IPS DF 6.9 (cell line): Measurements from ENCODE around the gene SETD1B.
"Not testable (repeated sequence)": the region's sequence is repeated elsewhere in the genome, so short reads cannot be mapped to it uniquely, and the experiment has no call there.

ENCODE experiments used
- DNase-seq: peaks from one replicate; pipeline ENCODE4 v3.0.0-alpha.2; 2013; ENCODE audit warnings: low read depth, low spot score
- H3K27ac ChIP-seq: one replicate; pipeline ENCODE4 v1.5.1; 2013; ENCODE audit warnings: low read length, control low read depth
- H3K27me3 ChIP-seq: 2 replicates; pipeline ENCODE4 v1.6.1; 2013; ENCODE audit warnings: mild to moderate bottlenecking, low read length; ENCODE audit not compliant: control insufficient read depth, insufficient read depth
- H3K36me3 ChIP-seq: 2 replicates; pipeline ENCODE4 v1.6.1; 2013; ENCODE audit warnings: low read length; ENCODE audit not compliant: control insufficient read depth, insufficient read depth
- H3K4me1 ChIP-seq: 2 replicates; pipeline ENCODE4 v1.6.1; 2013; ENCODE audit warnings: low read length; ENCODE audit not compliant: control insufficient read depth, insufficient read depth
- H3K4me3 ChIP-seq: 2 replicates; pipeline ENCODE4 v1.5.1; 2013; ENCODE audit warnings: mild to moderate bottlenecking, low read length
- H3K9me3 ChIP-seq: 2 replicates; pipeline ENCODE4 v1.6.1; 2013; ENCODE audit warnings: low read length, inconsistent platforms; ENCODE audit not compliant: control insufficient read depth, insufficient read depth
- WGBS: extraction: QIAGEN DNeasy Blood & Tissue Kit; methylation state at CpG from one replicate; pipeline ENCODE4 v1.1.7; 2013; ENCODE audit warnings: mixed read lengths, missing lambda C conversion rate; ENCODE audit not compliant: insufficient read length, insufficient coverage; 5-methylcytosine and 5-hydroxymethylcytosine counted together

SETD1B gene

DNA sequence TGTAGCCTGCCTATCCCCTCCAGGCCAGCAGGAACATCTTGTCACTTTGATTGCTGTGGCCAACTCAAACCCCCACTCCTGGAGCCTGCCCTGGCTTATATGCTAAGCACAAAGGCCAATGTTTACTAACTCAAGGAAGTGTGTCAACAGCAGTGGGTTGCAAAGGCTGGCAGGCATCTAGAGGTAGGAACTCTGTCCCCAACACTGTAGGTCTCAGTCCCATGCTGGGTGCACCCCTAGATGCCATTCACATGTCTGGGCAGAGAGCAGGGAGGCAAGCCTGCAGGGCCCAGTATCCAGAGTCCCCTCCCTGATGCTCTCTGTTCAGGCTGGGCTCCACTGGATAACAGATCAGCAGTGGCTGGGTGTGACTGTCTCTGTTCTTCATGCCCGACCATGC is 56.4 kb downstream of the SETD1B start:
- no peaks in the 10 kb centered on the region for H3K4me1 ChIP-seq

DNA sequence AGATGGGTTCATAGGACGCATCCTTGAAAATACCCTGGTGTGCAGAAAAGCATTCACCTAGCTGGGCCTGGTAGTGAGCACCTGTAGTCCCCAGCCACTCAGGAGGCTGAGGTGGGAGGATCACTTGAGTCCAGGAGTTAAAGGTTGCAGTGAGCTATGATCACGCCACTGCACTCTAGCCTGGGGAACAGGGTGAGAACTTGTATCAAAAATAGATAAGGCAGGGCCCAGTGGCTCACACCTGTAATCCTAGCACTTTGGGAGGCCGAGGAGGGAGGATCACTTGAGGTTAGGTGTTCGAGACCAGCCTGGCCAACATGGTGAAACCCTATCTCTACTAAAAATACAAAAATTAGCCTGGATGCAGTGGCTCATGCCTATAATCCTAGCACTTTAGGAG is 56.9 kb downstream of the SETD1B start:
- WGBS = no CpG with 5 or more reads among the region's 4 CpGs
- not testable (repeated sequence) for DNase-seq, H3K9me3 ChIP-seq, H3K27ac ChIP-seq, H3K4me3 ChIP-seq, H3K36me3 ChIP-seq, H3K4me1 ChIP-seq, H3K27me3 ChIP-seq

More for the DNA sequence above, 56.4 kb downstream of the SETD1B start:
- no peak overlapping the region for H3K4me3 ChIP-seq
- H3K9me3 ChIP-seq = no peaks in the 10 kb centered on the region
- no CpG with 5 or more reads among the region's 1 CpG for WGBS
- no peaks in the 10 kb centered on the region for H3K27me3 ChIP-seq
- DNase-seq = no peak
- H3K36me3 ChIP-seq = no peaks in the 10 kb centered on the region
- no peak overlapping the region for H3K27ac ChIP-seq

DNA sequence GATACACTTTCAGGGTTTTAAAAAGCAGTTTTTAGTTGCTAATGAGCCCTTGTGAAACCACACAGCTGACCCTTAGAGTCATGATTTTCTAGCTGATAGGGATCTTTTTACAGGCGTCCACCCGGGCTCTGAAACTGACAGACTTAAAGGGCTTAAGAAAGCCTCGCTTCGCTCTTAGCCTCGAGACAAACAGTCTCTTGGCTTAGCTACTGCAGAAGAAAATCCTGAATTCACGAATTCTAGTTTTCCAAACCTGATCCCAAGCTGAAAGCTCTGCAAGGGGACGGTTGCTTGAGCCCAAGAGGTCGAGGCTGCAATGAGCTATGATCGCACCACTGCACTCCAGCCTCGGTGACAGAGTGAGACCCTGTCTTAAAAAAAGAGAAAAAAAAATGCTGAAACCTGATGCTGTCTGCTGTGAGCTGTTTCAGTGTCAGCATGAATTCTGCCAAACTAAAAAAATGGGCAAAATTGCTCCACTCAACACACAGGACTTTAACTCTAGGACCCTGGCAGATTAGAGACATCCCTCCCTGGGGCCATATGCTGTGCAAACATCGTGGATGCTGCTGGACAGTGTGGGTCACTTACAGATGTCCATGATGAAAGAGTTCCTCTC is 57.9 kb downstream of the SETD1B start:
- no peaks in the 10 kb centered on the region for H3K27me3 ChIP-seq
- no peaks in the 10 kb centered on the region for H3K36me3 ChIP-seq
- H3K27ac ChIP-seq = no peak overlapping the region
- H3K4me3 ChIP-seq = no peak overlapping the region
- DNase-seq = no peak
- H3K9me3 ChIP-seq = no peaks in the 10 kb centered on the region
- H3K4me1 ChIP-seq = no peaks in the 10 kb centered on the region
- no CpG with 5 or more reads among the region's 11 CpGs for WGBS

DNA sequence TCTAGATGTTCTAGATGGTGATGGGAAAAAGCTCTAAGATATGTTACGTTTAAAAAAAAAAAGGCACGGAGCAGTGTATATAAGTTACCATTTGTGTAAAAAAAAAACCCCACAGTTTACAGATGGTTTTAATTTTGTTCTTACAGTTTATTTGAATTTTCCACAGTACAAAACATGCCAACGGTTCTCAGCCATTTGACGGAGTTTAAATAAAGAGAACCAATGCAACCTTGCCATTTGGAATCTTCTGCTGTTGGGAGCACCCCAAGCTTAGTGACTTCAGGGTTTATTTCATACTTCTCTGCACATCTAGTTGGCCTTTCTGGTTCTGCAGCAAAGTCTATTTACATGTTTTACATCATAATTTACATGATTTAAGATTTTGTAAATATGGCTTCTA is 62.5 kb downstream of the SETD1B start:
- no peaks in the 10 kb centered on the region for H3K4me1 ChIP-seq
- no peak overlapping the region for H3K4me3 ChIP-seq
- no peaks in the 10 kb centered on the region for H3K9me3 ChIP-seq
- H3K36me3 ChIP-seq = no peaks in the 10 kb centered on the region
- H3K27me3 ChIP-seq = no peaks in the 10 kb centered on the region; the same call in 1 of the 2 replicates
- DNase-seq = no peak
- H3K27ac ChIP-seq = no peak overlapping the region
- WGBS = no CpG with 5 or more reads among the region's 4 CpGs

DNA sequence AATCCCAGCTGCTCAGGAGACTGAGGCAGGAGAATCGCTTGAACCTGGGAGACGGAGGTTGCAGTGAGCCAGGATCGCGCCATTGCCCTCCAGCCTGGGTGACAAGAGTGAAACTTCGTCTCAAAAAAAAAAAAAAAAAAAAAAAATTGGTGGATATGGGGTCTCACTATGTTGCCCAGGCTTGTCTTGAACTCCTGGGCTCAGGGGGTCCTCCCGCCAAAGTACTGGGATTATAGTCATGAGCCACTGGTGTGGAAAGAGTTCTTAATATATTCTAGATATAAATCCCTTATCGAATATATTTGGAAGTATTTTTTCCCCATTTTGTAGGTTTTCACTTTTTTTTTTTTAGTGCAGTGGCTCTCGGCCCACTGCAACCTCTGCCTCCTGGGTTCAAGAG is 65.4 kb downstream of the SETD1B start:
- not testable (repeated sequence) for H3K4me3 ChIP-seq, H3K27ac ChIP-seq, H3K27me3 ChIP-seq, H3K9me3 ChIP-seq, DNase-seq, H3K36me3 ChIP-seq, H3K4me1 ChIP-seq
- no CpG with 5 or more reads among the region's 8 CpGs for WGBS

DNA sequence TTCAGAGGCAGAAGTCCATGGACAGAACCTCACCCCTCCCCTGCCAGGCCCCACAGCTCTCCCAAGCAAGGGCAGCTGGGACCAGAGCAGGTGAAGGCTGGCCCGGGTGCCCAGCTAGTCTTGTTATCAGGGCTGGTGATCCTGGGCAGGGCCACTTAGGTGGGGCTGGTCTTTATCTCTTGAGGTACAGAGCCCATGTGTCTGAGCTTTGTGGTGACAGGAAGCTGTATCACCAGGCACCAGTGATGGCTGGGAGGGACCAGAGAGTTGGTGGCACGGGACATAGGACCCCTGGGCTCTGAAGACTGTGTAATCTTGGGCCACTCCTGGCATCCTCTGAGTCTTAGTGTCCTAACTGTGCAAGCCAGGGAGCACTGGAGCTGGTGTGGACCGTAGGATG is 67.7 kb downstream of the SETD1B start:
- WGBS = no CpG with 5 or more reads among the region's 3 CpGs
- H3K36me3 ChIP-seq = no peaks in the 10 kb centered on the region
- no peaks in the 10 kb centered on the region for H3K9me3 ChIP-seq
- no peak overlapping the region for H3K27ac ChIP-seq
- H3K27me3 ChIP-seq = no peaks in the 10 kb centered on the region; the same call in 1 of the 2 replicates
- H3K4me3 ChIP-seq = no peak overlapping the region
- no peak for DNase-seq
- H3K4me1 ChIP-seq = no peaks in the 10 kb centered on the region

DNA sequence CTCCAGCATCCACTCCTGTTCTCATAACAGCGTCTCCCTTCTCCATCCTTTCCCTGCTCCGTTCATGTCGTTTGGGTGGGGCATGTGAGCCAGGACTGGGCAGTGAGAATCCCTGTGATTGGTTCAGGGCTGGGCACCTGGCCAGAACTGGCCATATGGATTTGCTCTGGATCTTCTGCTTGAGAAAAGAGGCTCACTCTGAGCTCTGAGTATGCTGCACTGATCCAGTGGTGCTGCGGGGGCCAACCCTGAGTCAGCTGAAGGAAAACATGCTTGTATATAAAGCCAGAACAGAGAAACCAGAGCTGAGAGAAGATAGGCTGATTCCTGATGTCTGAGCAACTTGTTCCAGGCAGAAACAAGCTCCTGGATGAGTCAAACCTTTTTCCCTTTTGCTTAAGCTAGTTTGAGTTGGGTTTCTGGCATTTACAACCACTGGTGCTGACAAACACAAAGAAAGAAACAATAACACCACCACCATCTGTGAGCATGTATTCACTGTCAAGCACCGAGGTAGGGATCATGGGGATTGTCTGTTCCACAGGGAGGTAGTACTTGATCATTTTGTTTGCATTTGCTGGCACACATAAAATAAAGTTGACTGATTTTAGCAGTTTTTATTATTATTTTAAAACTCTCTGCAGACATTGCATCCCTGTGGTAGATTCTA is 68.9 kb downstream of the SETD1B start:
- Histone ChIP-seq H3K9me3 (no peaks in the 10 kb centered on the region), H3K4me1 (no peaks in the 10 kb centered on the region), H3K27ac (no peak overlapping the region), H3K4me3 (no peak overlapping the region), H3K36me3 (no peaks in the 10 kb centered on the region), H3K27me3 (no peaks in the 10 kb centered on the region; the same call in 1 of the 2 replicates)
- no CpG with 5 or more reads among the region's 5 CpGs for WGBS
- no peak for DNase-seq

DNA sequence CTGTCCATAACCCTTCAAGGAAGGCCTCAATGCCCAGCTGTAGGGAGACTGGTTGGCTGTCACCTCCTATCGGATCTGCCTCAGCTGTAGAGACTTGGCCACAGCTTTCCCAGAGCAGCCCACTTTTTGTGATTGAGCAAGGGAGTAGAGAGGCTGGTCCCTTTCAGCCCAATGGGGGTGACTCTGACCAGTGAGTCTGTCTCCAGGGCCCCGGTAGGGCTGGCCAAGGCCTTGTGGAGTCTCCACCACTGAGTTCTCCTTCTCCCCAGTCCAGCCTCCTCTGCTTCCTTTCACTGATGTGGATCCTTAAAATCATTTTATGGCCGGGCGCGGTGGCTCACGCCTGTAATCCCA is 69.4 kb downstream of the SETD1B start:
- no peak overlapping the region for H3K27ac ChIP-seq
- H3K27me3 ChIP-seq = no peaks in the 10 kb centered on the region
- H3K9me3 ChIP-seq = no peaks in the 10 kb centered on the region
- no peak overlapping the region for H3K4me3 ChIP-seq
- no peaks in the 10 kb centered on the region for H3K36me3 ChIP-seq
- no peak for DNase-seq
- no peaks in the 10 kb centered on the region for H3K4me1 ChIP-seq
- WGBS = no CpG with 5 or more reads among the region's 6 CpGs

DNA sequence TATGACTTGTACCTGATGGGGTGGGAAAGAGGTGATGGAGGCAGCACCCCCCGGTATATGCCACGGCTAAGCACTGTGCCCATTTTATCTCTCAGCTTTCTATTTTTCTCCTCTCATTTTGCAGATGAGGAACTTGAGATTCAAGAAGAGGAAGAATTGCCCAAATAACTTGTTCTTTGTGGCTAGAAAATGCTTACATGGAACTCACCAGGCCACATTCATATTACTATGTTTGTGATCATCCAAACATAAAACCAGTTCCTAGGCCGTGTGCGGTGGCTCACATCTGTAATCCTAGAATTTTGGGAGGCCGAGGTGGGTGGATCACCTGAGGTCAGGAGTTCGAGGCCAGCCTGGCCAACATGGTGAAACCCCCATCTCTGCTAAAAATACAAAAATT is 70.3 kb downstream of the SETD1B start:
- no peaks in the 10 kb centered on the region for H3K27me3 ChIP-seq
- H3K4me3 ChIP-seq = no peak overlapping the region
- H3K9me3 ChIP-seq = no peaks in the 10 kb centered on the region
- H3K27ac ChIP-seq = no peak overlapping the region
- H3K36me3 ChIP-seq = no peaks in the 10 kb centered on the region
- no peaks in the 10 kb centered on the region for H3K4me1 ChIP-seq
- DNase-seq = no peak
- WGBS = no CpG with 5 or more reads among the region's 6 CpGs

DNA sequence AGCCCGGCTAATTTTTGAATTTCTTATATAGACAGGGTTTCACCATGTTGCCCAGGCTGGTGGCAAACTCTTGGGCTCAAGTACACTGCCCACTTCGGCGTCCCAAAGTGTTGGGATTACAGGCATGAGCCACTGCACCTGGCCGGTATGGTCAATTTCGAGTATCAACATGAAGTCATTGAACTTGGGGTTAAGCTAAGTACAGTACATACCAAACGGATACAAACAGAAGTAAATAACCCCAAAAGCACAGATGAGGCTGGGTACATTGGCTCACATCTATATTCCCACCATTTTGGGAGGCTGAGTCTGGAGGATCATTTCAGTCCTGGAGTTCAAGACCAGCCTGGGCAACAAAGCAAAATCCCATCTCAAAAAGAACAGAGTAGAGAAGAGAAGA is 71.8 kb downstream of the SETD1B start:
- H3K27me3 ChIP-seq = no peaks in the 10 kb centered on the region
- no CpG with 5 or more reads among the region's 6 CpGs for WGBS
- H3K27ac ChIP-seq = no peak overlapping the region
- H3K4me3 ChIP-seq = no peak overlapping the region
- H3K4me1 ChIP-seq = no peaks in the 10 kb centered on the region
- H3K36me3 ChIP-seq = no peaks in the 10 kb centered on the region
- DNase-seq = no peak
- H3K9me3 ChIP-seq = no peaks in the 10 kb centered on the region

DNA sequence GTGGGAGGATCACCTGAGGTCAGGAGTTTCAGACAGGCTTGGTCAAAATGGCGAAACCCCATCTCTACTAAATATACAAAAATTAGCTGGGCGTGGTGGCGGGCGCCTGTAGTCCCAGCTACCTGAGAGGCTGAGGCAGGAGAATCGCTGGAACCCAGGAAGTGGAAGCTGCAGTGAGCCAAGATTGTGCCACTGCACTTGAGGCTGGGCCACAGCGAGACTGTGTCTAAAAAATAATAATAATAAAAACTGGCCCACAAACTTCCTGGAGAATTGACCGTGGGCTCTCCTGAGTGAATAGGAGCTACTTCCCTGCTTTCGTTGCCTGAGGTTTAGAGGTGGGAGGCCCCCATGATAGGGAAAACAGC is 72.3 kb downstream of the SETD1B start:
- no CpG with 5 or more reads among the region's 8 CpGs for WGBS

More for the DNA sequence above, 72.3 kb downstream of the SETD1B start:
- H3K4me3 ChIP-seq, H3K9me3 ChIP-seq, H3K36me3 ChIP-seq, H3K27ac ChIP-seq, H3K27me3 ChIP-seq, DNase-seq, H3K4me1 ChIP-seq: not testable (repeated sequence)
